Measurements from ENCODE around the gene LSP1. TPM values are rescaled to one million over a fixed set of nuclear protein-coding genes. Genes with fewer than 3 reads are reported as not detected.

Gene LSP1
- total and polyA plus RNA-seq, 2 experiments from 2014 or later: 29.9 to 47.0 TPM

- no peak overlapping the region for H2AFZ ChIP-seq
- no peak overlapping the region for H3K4me3 ChIP-seq
- no peaks in the 10 kb centered on the region for H3K27me3 ChIP-seq
- H3K27ac ChIP-seq: no peak overlapping the region
- 86% methylated on average over 23 of the region's 26 CpGs for WGBS (ENCODE audit: low lambda C conversion rate, missing lambda C conversion rate)
- H4K20me1 ChIP-seq (ENCODE audit: insufficient read depth, poor library complexity, severe bottlenecking): no peaks in the 10 kb centered on the region
- no peaks in the 10 kb centered on the region for H3K36me3 ChIP-seq (replicated peaks; ENCODE audit: insufficient read depth, low read depth)
- H3K9me2 ChIP-seq (replicated peaks; ENCODE audit: insufficient read depth): no peaks in the 10 kb centered on the region
- no peak for TF ChIP-seq EZH2phosphoT487 (IDR thresholded peaks at IDR 0.05; ENCODE audit: low read depth, severe bottlenecking, unreplicated experiment)
- no peak for TF ChIP-seq CTCF (IDR thresholded peaks at IDR 0.05; ENCODE audit: poor library complexity)
- TF ChIP-seq EZH2 (IDR thresholded peaks at IDR 0.05; ENCODE audit: borderline replicate concordance): no peak
- no peaks in the 10 kb centered on the region for H3K4me1 ChIP-seq (ENCODE audit: insufficient read depth)
- H3K4me2 ChIP-seq: no peak overlapping the region
- no peaks in the 10 kb centered on the region for H3K79me2 ChIP-seq
- H3K9me3 ChIP-seq (ENCODE audit: low read depth): no peaks in the 10 kb centered on the region
- no peak for DNase-seq (ENCODE audit: low spot score)
These were observed 2.3 kb downstream of the LSP1 start for GRCh38 chr11:1854949-1855885.

- Histone ChIP-seq H3K4me1 (ENCODE audit: insufficient read depth) (no peaks in the 10 kb centered on the region), H3K9me3 (ENCODE audit: low read depth) (no peaks in the 10 kb centered on the region), H3K4me2 (no peak overlapping the region), H2AFZ (no peak overlapping the region), H3K36me3 (replicated peaks; ENCODE audit: insufficient read depth, low read depth) (no peaks in the 10 kb centered on the region), H3K4me3 (no peak overlapping the region), H3K79me2 (no peaks in the 10 kb centered on the region), H3K27ac (no peak overlapping the region), H3K27me3 (no peaks in the 10 kb centered on the region), H3K9me2 (replicated peaks; ENCODE audit: insufficient read depth) (no peaks in the 10 kb centered on the region), H4K20me1 (ENCODE audit: insufficient read depth, poor library complexity, severe bottlenecking) (no peaks in the 10 kb centered on the region)
- TF ChIP-seq EZH2phosphoT487 (IDR thresholded peaks at IDR 0.05; ENCODE audit: low read depth, severe bottlenecking, unreplicated experiment) (no peak), CTCF (IDR thresholded peaks at IDR 0.05; ENCODE audit: poor library complexity) (no peak), EZH2 (IDR thresholded peaks at IDR 0.05; ENCODE audit: borderline replicate concordance) (no peak)
- whole genome bisulfite sequencing (ENCODE audit: low lambda C conversion rate, missing lambda C conversion rate): 94% methylated on average over 11 of the region's 11 CpGs
- DNase-seq (ENCODE audit: low spot score): no peak
These were observed 3.0 kb downstream of the LSP1 start for GRCh38 chr11:1855886-1856265.

GRCh38 chr11:1856306-1857005 is 3.6 kb downstream of the LSP1 start:
- no peak overlapping the region for H3K27ac ChIP-seq
- H3K4me3 ChIP-seq: no peak overlapping the region
- H2AFZ ChIP-seq: no peak overlapping the region
- H4K20me1 ChIP-seq (ENCODE audit: insufficient read depth, poor library complexity, severe bottlenecking): no peaks in the 10 kb centered on the region
- no peaks in the 10 kb centered on the region for H3K9me2 ChIP-seq (replicated peaks; ENCODE audit: insufficient read depth)
- H3K4me2 ChIP-seq: no peak overlapping the region
- no peaks in the 10 kb centered on the region for H3K4me1 ChIP-seq (ENCODE audit: insufficient read depth)
- no peaks in the 10 kb centered on the region for H3K36me3 ChIP-seq (replicated peaks; ENCODE audit: insufficient read depth, low read depth)
- no peak for TF ChIP-seq CTCF (IDR thresholded peaks at IDR 0.05; ENCODE audit: poor library complexity)
- TF ChIP-seq EZH2 (IDR thresholded peaks at IDR 0.05; ENCODE audit: borderline replicate concordance): no peak
- no peak for TF ChIP-seq EZH2phosphoT487 (IDR thresholded peaks at IDR 0.05; ENCODE audit: low read depth, severe bottlenecking, unreplicated experiment)
- no peaks in the 10 kb centered on the region for H3K79me2 ChIP-seq
- 95% methylated on average over 13 of the region's 13 CpGs for WGBS (ENCODE audit: low lambda C conversion rate, missing lambda C conversion rate)
- no peaks in the 10 kb centered on the region for H3K9me3 ChIP-seq (ENCODE audit: low read depth)
- no peak for DNase-seq (ENCODE audit: low spot score)
- no peaks in the 10 kb centered on the region for H3K27me3 ChIP-seq
